Spleen (tissue), 11 donors: Measurements from ENCODE around the gene IL19. TPM values are rescaled to one million over a fixed set of nuclear protein-coding genes. Genes with fewer than 3 reads are reported as not detected.

Experiments
- DNase-seq: peaks from one replicate; pipeline ENCODE4 v3.0.0-alpha.2; 2020
- H3K27ac ChIP-seq, 8 donors: fragments of 200-600 bp; sonication (generic) in 7 of 8; 1 replicate in 4 of 8; 2 replicates in 4 of 8; pipeline versions ENCODE4 v1.5.0 to v1.8.0; 2016 to 2021; ENCODE audit warnings: inconsistent platforms in 4 of 8, mild to moderate bottlenecking in 4 of 8, moderate library complexity in 1 of 8
- H3K27me3 ChIP-seq, 7 donors: fragments of 200-600 bp; sonication (generic) in 6 of 7; replicated peaks in 1 of 7; 1 replicate in 4 of 7; 2 replicates in 3 of 7; pipeline versions ENCODE4 v1.5.0 to v1.8.0; 2016 to 2021; ENCODE audit warnings: inconsistent platforms in 3 of 7, mild to moderate bottlenecking in 1 of 7
- H3K36me3 ChIP-seq, 6 donors: fragments of 200-600 bp; sonication (generic) in 5 of 6; 1 replicate in 4 of 6; 2 replicates in 2 of 6; pipeline versions ENCODE4 v1.5.0 to v1.8.0; 2016 to 2021; ENCODE audit warnings: inconsistent platforms in 2 of 6
- H3K4me1 ChIP-seq, 6 donors: fragments of 200-600 bp; sonication (generic) in 5 of 6; 1 replicate in 3 of 6; 2 replicates in 3 of 6; pipeline versions ENCODE4 v1.5.0 to v1.8.0; 2016 to 2021; ENCODE audit warnings: inconsistent platforms in 3 of 6
- H3K4me3 ChIP-seq, 8 donors: fragments of 200-600 bp; sonication (generic) in 7 of 8; 1 replicate in 4 of 8; 2 replicates in 4 of 8; pipeline versions ENCODE4 v1.5.0 to v1.8.0; 2016 to 2021; ENCODE audit warnings: inconsistent platforms in 4 of 8, mild to moderate bottlenecking in 4 of 8, moderate library complexity in 2 of 8
- H3K9me3 ChIP-seq, 8 donors: fragments of 200-600 bp; sonication (generic) in 7 of 8; 1 replicate in 4 of 8; 2 replicates in 4 of 8; pipeline versions ENCODE4 v1.5.0 to v1.8.0; 2016 to 2021; ENCODE audit warnings: inconsistent platforms in 4 of 8
- POLR2A ChIP-seq, 3 donors: fragments of 450-650 bp; IDR thresholded peaks; one replicate each; pipeline ENCODE4 v1.5.1; 2017; ENCODE audit warnings: antibody characterized with exemption in 3 of 3, mild to moderate bottlenecking in 1 of 3
- POLR2AphosphoS5 ChIP-seq, 3 donors: sonication (generic); formaldehyde crosslinking; IDR thresholded peaks; one replicate each; pipeline ENCODE4 v1.5.1; 2017; ENCODE audit warnings: antibody characterized with exemption in 3 of 3
- WGBS, 5 donors: extraction: QIAGEN DNeasy Blood & Tissue Kit in 3 of 5; methylation state at CpG; one replicate each; pipeline versions ENCODE4 v1.1.5 to v1.1.7; 2013 to 2018; 5-methylcytosine and 5-hydroxymethylcytosine counted together
- intact Hi-C: fragments of 100-400 bp; cut with DNase I; formaldehyde crosslinking; loops from one replicate; pipeline ENCODE4 v1.15.0; 2023; ENCODE audit warnings: low total_unique reads
- polyA plus RNA-seq, 3 donors: library from polyadenylated mRNA; stranded (reverse); fragments of 200-250 nt; gene quantifications; one replicate each; pipeline ENCODE4 v1.2.1, GENCODE V29; 2013
- total RNA-seq, 7 donors: library from RNA; depleted of rRNA in 3 of 7; stranded (reverse); fragments of >200 nt in 3 of 7; fragmentation: NEBNext Ultra II Directional in 4 of 7; extraction: Animal tissue kit (Norgen Biotek cat#: 25700) in 4 of 7; gene quantifications; one replicate each; pipeline versions ENCODE4 v1.1.0 to v1.2.1, GENCODE V29; 2016 to 2021
- TF ChIP-seq, protein P1 (sequence below), 11 experiments: fragments of 200-600 bp in 7 of 11; fragments of 450-650 bp in 4 of 11; sonication (generic) in 4 of 11; IDR thresholded peaks in 8 of 11; conservative IDR thresholded peaks in 3 of 11; 1 replicate in 7 of 11; 2 replicates in 4 of 11; pipeline versions ENCODE4 v1.4.0 to v1.8.0; 2016 to 2021; ENCODE audit warnings: antibody characterized with exemption in 11 of 11, inconsistent platforms in 4 of 11, mild to moderate bottlenecking in 1 of 11
- donor health status: healthy with polysubstance abuse.
- donor health status: DM: no; HTN: no; CAD: no; lungs with moderate emphysema.
- donor health status: DM: no; HTN: no; CAD: no.
- donor health status: Bipolar disorder and iron deficiency.
- donor health status: healthy.
- donor health status: DM: no; HTN: no; CAD: no.
- donor health status: DM: yes; HTN: yes; CAD: no.

Gene IL19
- total and polyA plus RNA-seq, 10 donors = 0.09 to 2.2 (median 0.12) TPM; not detected in 7

DNA sequence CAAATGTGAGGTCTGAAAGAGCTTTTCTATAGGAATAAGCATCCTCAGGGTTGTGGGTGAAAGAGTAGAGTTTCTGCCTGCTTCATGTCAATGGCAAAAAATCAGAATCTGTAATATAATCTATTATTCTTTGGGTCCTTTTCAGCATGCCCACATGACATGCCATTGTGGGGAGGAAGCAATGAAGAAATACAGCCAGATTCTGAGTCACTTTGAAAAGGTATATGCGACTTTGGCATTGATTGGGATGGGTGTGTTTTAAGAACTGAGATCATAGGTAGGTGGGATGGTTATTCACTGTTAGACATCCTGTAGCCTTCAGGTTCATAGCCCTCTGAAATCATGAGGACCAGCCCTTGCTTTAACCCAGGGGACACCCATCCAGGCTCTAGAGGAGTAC, 96.7 kb downstream of the IL19 start:
- Histone ChIP-seq H3K36me3 (no peaks in the 10 kb centered on the region), H3K27ac (no peak overlapping the region), H3K9me3 (peaks cover 0 to 3% (median 0%) of the 10 kb centered on the region in 8 donors), H3K4me3 (no peak overlapping the region), H3K4me1 (peaks cover 0 to 9% (median 0%) of the 10 kb centered on the region in 6 donors), H3K27me3 (peaks cover 0 to 3% (median 0%) of the 10 kb centered on the region in 7 donors)
- intact Hi-C loops = no loop called here
- TF ChIP-seq, protein P1, sequence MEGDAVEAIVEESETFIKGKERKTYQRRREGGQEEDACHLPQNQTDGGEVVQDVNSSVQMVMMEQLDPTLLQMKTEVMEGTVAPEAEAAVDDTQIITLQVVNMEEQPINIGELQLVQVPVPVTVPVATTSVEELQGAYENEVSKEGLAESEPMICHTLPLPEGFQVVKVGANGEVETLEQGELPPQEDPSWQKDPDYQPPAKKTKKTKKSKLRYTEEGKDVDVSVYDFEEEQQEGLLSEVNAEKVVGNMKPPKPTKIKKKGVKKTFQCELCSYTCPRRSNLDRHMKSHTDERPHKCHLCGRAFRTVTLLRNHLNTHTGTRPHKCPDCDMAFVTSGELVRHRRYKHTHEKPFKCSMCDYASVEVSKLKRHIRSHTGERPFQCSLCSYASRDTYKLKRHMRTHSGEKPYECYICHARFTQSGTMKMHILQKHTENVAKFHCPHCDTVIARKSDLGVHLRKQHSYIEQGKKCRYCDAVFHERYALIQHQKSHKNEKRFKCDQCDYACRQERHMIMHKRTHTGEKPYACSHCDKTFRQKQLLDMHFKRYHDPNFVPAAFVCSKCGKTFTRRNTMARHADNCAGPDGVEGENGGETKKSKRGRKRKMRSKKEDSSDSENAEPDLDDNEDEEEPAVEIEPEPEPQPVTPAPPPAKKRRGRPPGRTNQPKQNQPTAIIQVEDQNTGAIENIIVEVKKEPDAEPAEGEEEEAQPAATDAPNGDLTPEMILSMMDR (IDR thresholded peaks at IDR 0.05 in 8 of 11, conservative IDR thresholded peaks at IDR 0.05 in 3 of 11) = no peak
- WGBS, 5 donors = 71 to 100% (median 89%) methylated on average over 1 of the region's 1 CpG
- no peak for DNase-seq

DNA sequence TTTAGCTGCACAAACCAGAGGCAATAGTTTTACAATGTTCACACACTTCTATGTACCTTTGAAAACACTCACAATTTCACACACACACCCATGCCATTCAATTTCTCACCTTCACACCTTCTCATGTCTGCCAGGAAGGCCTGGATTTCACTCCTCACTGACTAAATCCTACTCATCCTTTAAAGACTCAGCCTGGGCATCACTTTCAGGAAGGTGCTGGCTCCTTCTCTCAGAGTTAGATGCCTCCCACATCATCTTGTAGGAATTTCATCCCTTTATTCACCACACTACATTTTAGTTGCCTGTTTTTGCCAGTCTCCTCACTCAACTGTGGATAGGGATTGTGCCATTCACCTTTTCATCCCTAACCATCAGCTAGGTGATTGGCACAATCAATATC, 97.1 kb downstream of the IL19 start:
- Histone ChIP-seq H3K27me3 (peaks cover 0 to 3% (median 0%) of the 10 kb centered on the region in 7 donors), H3K9me3 (peaks cover 0 to 6% (median 0%) of the 10 kb centered on the region in 8 donors), H3K4me1 (peaks cover 0 to 9% (median 0%) of the 10 kb centered on the region in 6 donors), H3K36me3 (no peaks in the 10 kb centered on the region), H3K27ac (no peak overlapping the region), H3K4me3 (no peak overlapping the region)
- TF ChIP-seq, protein P1 (IDR thresholded peaks at IDR 0.05 in 8 of 11, conservative IDR thresholded peaks at IDR 0.05 in 3 of 11) = no peak
- TF ChIP-seq POLR2A (IDR thresholded peaks at IDR 0.05) = no peak
- TF ChIP-seq POLR2AphosphoS5 (IDR thresholded peaks at IDR 0.05) = no peak
- no peak for DNase-seq
- intact Hi-C loops = no loop called here

DNA sequence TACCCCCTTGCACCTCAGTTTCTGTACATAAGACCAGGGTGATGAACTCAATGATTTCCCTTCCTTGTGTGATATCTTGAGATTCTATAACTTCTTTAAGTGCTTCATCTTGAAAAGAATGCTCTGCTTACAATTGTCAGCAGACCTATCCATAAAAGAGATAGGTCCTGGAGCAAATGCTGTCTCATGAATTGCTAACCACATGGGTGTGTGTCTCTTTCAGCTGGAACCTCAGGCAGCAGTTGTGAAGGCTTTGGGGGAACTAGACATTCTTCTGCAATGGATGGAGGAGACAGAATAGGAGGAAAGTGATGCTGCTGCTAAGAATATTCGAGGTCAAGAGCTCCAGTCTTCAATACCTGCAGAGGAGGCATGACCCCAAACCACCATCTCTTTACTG, 97.7 kb downstream of the IL19 start:
- Histone ChIP-seq H3K27me3 (peaks cover 0 to 3% (median 0%) of the 10 kb centered on the region in 7 donors), H3K27ac (no peak overlapping the region), H3K36me3 (no peaks in the 10 kb centered on the region), H3K9me3 (peaks cover 0 to 6% (median 0%) of the 10 kb centered on the region in 8 donors), H3K4me3 (no peak overlapping the region), H3K4me1 (peaks cover 0 to 9% (median 0%) of the 10 kb centered on the region in 6 donors)
- TF ChIP-seq, protein P1 (IDR thresholded peaks at IDR 0.05 in 8 of 11, conservative IDR thresholded peaks at IDR 0.05 in 3 of 11) = no peak
- intact Hi-C loops = no loop called here
- WGBS, 5 donors = 52 to 78% (median 60%) methylated on average over 1 of the region's 1 CpG
- no peak for DNase-seq

DNA sequence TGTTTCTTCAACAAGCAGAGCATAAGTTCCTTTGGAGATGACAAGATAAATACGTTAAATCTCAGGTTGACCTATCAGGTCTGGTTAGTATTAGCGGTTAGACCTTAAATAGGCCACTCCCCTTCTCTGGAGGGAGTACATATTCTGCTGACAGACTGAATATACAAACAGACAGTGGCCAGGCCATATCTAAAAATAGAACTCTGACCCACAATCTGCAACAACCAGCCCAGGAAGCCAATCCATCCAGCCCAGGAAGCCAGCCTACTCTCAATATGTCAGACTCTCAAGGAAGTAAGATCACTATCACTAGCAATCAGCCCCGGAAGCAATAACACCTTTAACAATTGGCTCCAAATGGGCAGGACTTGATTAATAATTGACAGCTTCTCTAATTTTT, 101.6 kb downstream of the IL19 start:
- TF ChIP-seq, protein P1 (IDR thresholded peaks at IDR 0.05 in 8 of 11, conservative IDR thresholded peaks at IDR 0.05 in 3 of 11) = no peak
- no peak for TF ChIP-seq POLR2AphosphoS5 (IDR thresholded peaks at IDR 0.05)
- TF ChIP-seq POLR2A (IDR thresholded peaks at IDR 0.05) = no peak
- no peak overlapping the region for H3K27ac ChIP-seq
- peaks cover 0 to 24% (median 10%) of the 10 kb centered on the region in 8 donors for H3K9me3 ChIP-seq
- H3K4me3 ChIP-seq = no peak overlapping the region
- intact Hi-C loops = no loop called here
- no peaks in the 10 kb centered on the region for H3K4me1 ChIP-seq
- WGBS, 5 donors = 78 to 96% (median 86%) methylated on average over 3 of the region's 3 CpGs
- H3K36me3 ChIP-seq = no peaks in the 10 kb centered on the region
- H3K27me3 ChIP-seq = no peaks in the 10 kb centered on the region
- no peak for DNase-seq
